22Rv1 (cell line): Measurements from ENCODE around the gene TM9SF4.

Experiments used
- ZFX ChIP-seq: fragments of 450-650 bp; IDR thresholded peaks from 2 replicates; pipeline ENCODE4 v1.6.1; 2017; ENCODE audit warnings: antibody characterized with exemption, borderline replicate concordance
- TF ChIP-seq, protein P1 (sequence below): fragments of 450-650 bp; IDR thresholded peaks from 2 replicates; pipeline ENCODE4 v1.5.1; 2017; ENCODE audit warnings: mild to moderate bottlenecking

DNA sequence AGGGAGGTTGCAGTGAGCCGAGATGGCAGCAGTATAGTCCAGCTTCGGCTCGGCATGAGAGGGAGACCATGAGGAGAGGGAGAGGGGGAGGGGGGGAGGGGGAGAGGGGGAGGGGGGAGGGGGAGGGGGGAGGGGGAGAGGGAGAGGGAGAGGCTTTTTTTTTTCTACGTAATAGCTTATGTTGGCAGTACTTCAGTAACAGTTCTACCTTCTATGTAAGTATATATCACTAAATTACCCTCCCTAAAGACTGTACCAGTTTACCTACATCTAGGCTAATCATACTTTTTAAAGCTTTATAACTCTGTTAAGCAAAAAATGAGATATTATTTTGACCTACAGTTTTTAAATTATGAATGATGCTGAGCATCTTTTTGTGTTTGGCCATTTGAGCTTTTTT is 13.6 kb downstream of the TM9SF4 start:
- TF ChIP-seq, protein P1, sequence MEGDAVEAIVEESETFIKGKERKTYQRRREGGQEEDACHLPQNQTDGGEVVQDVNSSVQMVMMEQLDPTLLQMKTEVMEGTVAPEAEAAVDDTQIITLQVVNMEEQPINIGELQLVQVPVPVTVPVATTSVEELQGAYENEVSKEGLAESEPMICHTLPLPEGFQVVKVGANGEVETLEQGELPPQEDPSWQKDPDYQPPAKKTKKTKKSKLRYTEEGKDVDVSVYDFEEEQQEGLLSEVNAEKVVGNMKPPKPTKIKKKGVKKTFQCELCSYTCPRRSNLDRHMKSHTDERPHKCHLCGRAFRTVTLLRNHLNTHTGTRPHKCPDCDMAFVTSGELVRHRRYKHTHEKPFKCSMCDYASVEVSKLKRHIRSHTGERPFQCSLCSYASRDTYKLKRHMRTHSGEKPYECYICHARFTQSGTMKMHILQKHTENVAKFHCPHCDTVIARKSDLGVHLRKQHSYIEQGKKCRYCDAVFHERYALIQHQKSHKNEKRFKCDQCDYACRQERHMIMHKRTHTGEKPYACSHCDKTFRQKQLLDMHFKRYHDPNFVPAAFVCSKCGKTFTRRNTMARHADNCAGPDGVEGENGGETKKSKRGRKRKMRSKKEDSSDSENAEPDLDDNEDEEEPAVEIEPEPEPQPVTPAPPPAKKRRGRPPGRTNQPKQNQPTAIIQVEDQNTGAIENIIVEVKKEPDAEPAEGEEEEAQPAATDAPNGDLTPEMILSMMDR = no peak
- TF ChIP-seq ZFX = no peak
